Measurements from ENCODE around the gene TMPRSS4.

DNA sequence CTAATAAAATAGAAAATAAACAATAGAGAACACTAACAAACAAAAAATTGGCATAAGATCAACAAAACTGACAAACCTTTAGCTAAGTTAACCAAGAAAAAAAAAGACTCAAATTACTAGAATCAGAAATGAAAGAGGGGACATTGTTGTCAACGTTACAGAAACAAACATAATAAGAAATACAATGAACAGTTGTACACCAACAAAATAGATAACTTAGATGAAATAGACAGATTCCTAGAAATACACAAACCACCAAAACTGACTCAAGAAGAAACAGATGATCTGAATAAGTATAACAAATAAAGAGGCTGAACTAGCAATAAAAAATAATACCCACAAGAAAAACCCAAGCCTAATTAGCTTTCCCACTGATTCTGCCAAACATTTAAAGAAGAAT is 34.7 kb upstream of the TMPRSS4 start:
- TF ChIP-seq, protein P1, sequence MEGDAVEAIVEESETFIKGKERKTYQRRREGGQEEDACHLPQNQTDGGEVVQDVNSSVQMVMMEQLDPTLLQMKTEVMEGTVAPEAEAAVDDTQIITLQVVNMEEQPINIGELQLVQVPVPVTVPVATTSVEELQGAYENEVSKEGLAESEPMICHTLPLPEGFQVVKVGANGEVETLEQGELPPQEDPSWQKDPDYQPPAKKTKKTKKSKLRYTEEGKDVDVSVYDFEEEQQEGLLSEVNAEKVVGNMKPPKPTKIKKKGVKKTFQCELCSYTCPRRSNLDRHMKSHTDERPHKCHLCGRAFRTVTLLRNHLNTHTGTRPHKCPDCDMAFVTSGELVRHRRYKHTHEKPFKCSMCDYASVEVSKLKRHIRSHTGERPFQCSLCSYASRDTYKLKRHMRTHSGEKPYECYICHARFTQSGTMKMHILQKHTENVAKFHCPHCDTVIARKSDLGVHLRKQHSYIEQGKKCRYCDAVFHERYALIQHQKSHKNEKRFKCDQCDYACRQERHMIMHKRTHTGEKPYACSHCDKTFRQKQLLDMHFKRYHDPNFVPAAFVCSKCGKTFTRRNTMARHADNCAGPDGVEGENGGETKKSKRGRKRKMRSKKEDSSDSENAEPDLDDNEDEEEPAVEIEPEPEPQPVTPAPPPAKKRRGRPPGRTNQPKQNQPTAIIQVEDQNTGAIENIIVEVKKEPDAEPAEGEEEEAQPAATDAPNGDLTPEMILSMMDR (conservative IDR thresholded peaks at IDR 0.05; ENCODE audit: low read depth, low read length), result no peak
- no peak for TF ChIP-seq EZH2 (IDR thresholded peaks at IDR 0.05; ENCODE audit: borderline replicate concordance, low read depth, low read length, poor library complexity, severe bottlenecking)
